ENCODE data around the gene DUSP19. TPM values are rescaled to one million over a fixed set of nuclear protein-coding genes. Genes with fewer than 3 reads are reported as not detected.

Gene DUSP19
- total and polyA plus RNA-seq, 3 experiments from 2014 or later: 0.76 to 3.6 (median 3.5) TPM

DNA sequence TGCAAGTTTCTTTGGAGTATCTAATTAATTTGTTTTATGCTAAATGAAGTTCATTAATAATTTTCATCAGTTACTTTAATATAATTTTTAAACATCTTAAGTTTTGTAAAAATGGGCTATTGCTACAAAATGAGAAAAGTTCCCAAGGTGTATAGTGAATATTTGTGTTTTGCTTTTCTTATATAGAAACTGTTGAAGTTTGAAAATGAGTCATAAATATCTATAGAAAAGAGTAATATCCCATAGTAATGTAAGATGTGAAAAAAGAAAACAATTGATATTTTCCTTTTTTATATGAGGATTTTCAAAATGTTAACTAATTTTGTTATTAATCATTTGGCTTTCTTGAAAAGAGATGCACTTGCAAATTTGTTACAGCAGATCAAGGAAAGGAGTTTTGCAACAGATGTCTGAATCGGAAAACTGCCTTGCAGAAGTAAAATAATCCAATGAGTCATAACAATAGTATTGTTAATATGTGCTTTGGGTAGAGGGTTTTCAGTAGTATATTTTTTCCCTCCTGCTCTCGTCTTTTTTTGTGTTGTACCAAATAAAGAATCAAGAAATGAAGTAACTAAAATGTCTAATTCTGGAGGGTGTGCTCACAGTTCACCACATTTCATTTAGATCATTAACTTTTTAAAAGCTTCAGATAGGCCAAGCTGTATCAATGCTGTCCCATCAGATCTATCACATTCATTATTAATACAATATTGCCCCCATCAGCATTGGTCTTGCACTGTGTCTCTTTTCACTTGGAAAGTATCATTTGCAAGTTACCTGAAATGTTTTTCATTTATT lies 15.5 kb downstream of the DUSP19 start:
- CTCF ChIA-PET: interaction anchor here (1.0 to 1.3 kb wide), 2 partner anchors 9 to 427 kb away, joined by 3 read pairs; no protein-coding TSS in a partner anchor

DNA sequence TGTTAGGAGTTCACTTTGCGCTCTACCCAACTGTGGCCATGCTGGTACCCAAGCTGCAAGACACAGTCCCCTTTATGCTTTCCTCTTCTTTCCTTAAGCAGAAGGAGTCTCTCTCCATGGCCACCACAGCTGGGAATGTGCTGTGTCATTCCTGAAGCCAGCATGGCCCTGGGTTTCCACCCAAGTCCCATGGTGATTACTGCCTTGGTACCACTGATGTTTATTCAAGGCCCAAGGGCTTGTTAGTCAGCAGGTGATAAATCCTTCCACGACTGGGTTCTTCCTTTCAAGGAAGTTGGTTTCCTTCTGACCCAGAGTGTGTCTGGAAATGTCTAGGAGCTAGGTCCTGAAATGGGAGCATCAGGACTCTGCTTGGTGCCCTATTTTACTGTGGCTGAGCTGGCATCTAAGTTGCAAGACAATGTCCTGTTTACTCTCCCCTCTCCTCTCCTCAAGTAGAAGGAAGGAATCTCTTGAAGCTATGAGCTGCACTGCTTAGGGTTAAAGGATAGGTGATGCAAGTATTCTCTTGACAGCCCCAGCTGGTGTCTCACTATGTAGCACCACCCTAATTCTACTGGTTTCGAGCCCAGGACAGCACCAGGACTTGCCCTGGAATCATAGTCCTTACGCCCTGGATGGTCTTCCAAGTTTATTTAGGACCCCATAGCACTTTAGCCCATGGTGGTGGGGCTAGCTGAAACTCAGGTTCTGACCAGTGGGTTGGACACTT lies 27.0 kb downstream of the DUSP19 start:
- Mint-ChIP-seq H3K4me1 (no peaks in the 10 kb centered on the region), H3K27me3 (peaks cover 10 to 25% of the 10 kb centered on the region in 2 donors), H3K27ac (no peak overlapping the region), H3K4me3 (no peak overlapping the region), H3K36me3 (peaks cover 0 to 2% (median 0%) of the 10 kb centered on the region in 3 donors), H3K9me3 (no peaks in the 10 kb centered on the region)
- DNase-seq: no peak
- Histone ChIP-seq H3K27me3 (ENCODE audit: insufficient read depth, low read length, poor library complexity, severe bottlenecking) (no peaks in the 10 kb centered on the region), H3K27ac (ENCODE audit: low read depth, low read length) (no peak overlapping the region), H3K9me3 (ENCODE audit: low read length) (no peaks in the 10 kb centered on the region), H3K4me3 (ENCODE audit: low read length) (no peak overlapping the region), H3K4me1 (ENCODE audit: insufficient read depth, low read length) (no peaks in the 10 kb centered on the region), H3K36me3 (ENCODE audit: insufficient read depth, low read length) (no peaks in the 10 kb centered on the region)
- ChIA-PET POLR2A (no interaction called here), CTCF (no interaction called here)

More for the DNA sequence above, 15.5 kb downstream of the DUSP19 start:
- Mint-ChIP-seq H3K27me3 (no peaks in the 10 kb centered on the region), H3K4me1 (no peaks in the 10 kb centered on the region), H3K9me3 (no peaks in the 10 kb centered on the region), H3K27ac (no peak overlapping the region), H3K36me3 (peaks cover 0 to 2% (median 0%) of the 10 kb centered on the region in 3 donors), H3K4me3 (no peak overlapping the region)
- Histone ChIP-seq H3K36me3 (ENCODE audit: insufficient read depth, low read length) (no peaks in the 10 kb centered on the region), H3K4me1 (ENCODE audit: insufficient read depth, low read length) (no peaks in the 10 kb centered on the region), H3K9me3 (ENCODE audit: low read length) (no peaks in the 10 kb centered on the region), H3K27ac (ENCODE audit: low read depth, low read length) (no peak overlapping the region), H3K4me3 (ENCODE audit: low read length) (no peak overlapping the region), H3K27me3 (ENCODE audit: insufficient read depth, low read length, poor library complexity, severe bottlenecking) (no peaks in the 10 kb centered on the region)
- POLR2A ChIA-PET: no interaction called here
- no peak for DNase-seq

GRCh38 chr2:183112577-183112976 lies 34.0 kb downstream of the DUSP19 start:
- H3K27ac Mint-ChIP-seq: no peak overlapping the region
- H3K9me3 Mint-ChIP-seq: no peaks in the 10 kb centered on the region
- Histone ChIP-seq H3K4me1 (ENCODE audit: insufficient read depth, low read length) (no peaks in the 10 kb centered on the region), H3K36me3 (ENCODE audit: insufficient read depth, low read length) (no peaks in the 10 kb centered on the region), H3K9me3 (ENCODE audit: low read length) (no peaks in the 10 kb centered on the region), H3K27ac (ENCODE audit: low read depth, low read length) (no peak overlapping the region), H3K27me3 (ENCODE audit: insufficient read depth, low read length, poor library complexity, severe bottlenecking) (no peaks in the 10 kb centered on the region), H3K4me3 (ENCODE audit: low read length) (no peak overlapping the region)
- H3K4me1 Mint-ChIP-seq: no peaks in the 10 kb centered on the region
- POLR2A ChIA-PET: no interaction called here
- no peaks in the 10 kb centered on the region for H3K36me3 Mint-ChIP-seq
- peaks cover 4 to 37% of the 10 kb centered on the region in 2 donors for H3K27me3 Mint-ChIP-seq
- CTCF ChIA-PET: no interaction called here
- DNase-seq: no peak
- H3K4me3 Mint-ChIP-seq: no peak overlapping the region

- Mint-ChIP-seq H3K9me3 (no peaks in the 10 kb centered on the region), H3K36me3 (no peaks in the 10 kb centered on the region), H3K27ac (no peak overlapping the region), H3K27me3 (peaks cover 6 to 42% of the 10 kb centered on the region in 2 donors), H3K4me1 (no peaks in the 10 kb centered on the region), H3K4me3 (no peak overlapping the region)
- DNase-seq: no peak
- ChIA-PET POLR2A (no interaction called here), CTCF (no interaction called here)
- Histone ChIP-seq H3K9me3 (ENCODE audit: low read length) (no peaks in the 10 kb centered on the region), H3K36me3 (ENCODE audit: insufficient read depth, low read length) (no peaks in the 10 kb centered on the region), H3K4me3 (ENCODE audit: low read length) (no peak overlapping the region), H3K4me1 (ENCODE audit: insufficient read depth, low read length) (no peaks in the 10 kb centered on the region), H3K27me3 (ENCODE audit: insufficient read depth, low read length, poor library complexity, severe bottlenecking) (no peaks in the 10 kb centered on the region), H3K27ac (ENCODE audit: low read depth, low read length) (no peak overlapping the region)
Observed at GRCh38 chr2:183113630-183114029, 35.1 kb downstream of the DUSP19 start.

- peaks cover 0 to 2% (median 0%) of the 10 kb centered on the region in 3 donors for H3K36me3 Mint-ChIP-seq
- H3K4me1 ChIP-seq (ENCODE audit: insufficient read depth, low read length): no peaks in the 10 kb centered on the region
- no peaks in the 10 kb centered on the region for H3K27me3 ChIP-seq (ENCODE audit: insufficient read depth, low read length, poor library complexity, severe bottlenecking)
- no peaks in the 10 kb centered on the region for H3K4me1 Mint-ChIP-seq
- H3K27ac ChIP-seq (ENCODE audit: low read depth, low read length): no peak overlapping the region
- no peaks in the 10 kb centered on the region for H3K9me3 ChIP-seq (ENCODE audit: low read length)
- DNase-seq: no peak
- no peak overlapping the region for H3K4me3 Mint-ChIP-seq
- peaks cover 11 to 45% of the 10 kb centered on the region in 2 donors for H3K27me3 Mint-ChIP-seq
- H3K36me3 ChIP-seq (ENCODE audit: insufficient read depth, low read length): no peaks in the 10 kb centered on the region
- H3K9me3 Mint-ChIP-seq: no peaks in the 10 kb centered on the region
- no peak overlapping the region for H3K27ac Mint-ChIP-seq
- no peak overlapping the region for H3K4me3 ChIP-seq (ENCODE audit: low read length)
- ChIA-PET POLR2A (no interaction called here), CTCF (no interaction called here)
Observed at GRCh38 chr2:183117226-183117625, 38.7 kb downstream of the DUSP19 start.

DNA sequence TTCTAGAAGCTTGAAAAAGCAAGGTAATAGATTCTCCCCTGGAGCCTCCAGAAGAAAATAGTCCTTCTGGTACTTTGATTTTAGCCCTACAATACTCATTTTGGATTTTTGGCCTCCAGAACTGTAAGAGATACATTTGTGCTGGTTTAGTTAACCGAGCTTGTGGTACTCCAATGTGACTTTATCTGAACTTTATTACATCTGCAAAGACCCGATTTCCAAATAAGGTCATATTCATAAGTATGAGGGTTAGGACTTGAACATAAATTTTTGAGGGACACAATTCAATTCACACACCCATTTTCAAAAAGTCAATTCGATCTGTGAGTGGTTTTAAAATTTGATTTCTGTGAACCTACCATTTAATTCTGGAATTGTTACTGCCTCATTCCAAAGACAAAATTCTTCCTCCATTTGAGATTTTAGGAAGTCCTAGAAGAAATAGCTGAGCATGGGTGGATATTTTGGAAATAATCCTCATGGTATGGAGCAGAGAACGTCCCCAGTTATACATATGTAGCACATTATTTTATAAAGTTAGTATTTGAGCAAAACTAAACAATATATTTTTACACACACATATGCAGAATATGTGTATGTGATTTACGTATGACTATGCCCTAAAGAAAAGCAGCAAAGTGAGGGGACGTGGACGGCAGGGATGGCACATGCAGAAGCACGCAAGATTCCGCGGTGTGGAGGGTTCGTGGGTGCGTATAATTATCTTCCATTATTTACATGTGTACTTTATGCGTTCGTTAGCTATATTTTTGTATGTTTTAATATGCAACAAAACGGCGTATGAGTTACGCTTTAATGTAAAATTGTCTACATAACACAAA lies 44.8 kb downstream of the DUSP19 start:
- peaks cover under 1% of the 10 kb centered on the region for H3K36me3 ChIP-seq (ENCODE audit: insufficient read depth, low read length)
- no peak for DNase-seq
- peak overlapping the region; percentile 84 for H3K27ac ChIP-seq (ENCODE audit: low read depth, low read length)
- H3K9me3 Mint-ChIP-seq: no peaks in the 10 kb centered on the region
- H3K4me1 Mint-ChIP-seq: peaks cover 31 to 37% (median 31%) of the 10 kb centered on the region in 3 donors
- peaks cover 8 to 31% of the 10 kb centered on the region in 2 donors for H3K27me3 Mint-ChIP-seq
- CTCF ChIA-PET: no interaction called here
- peak overlapping the region; percentile 95 to 98 (median 98) for H3K4me3 Mint-ChIP-seq
- H3K27ac Mint-ChIP-seq: peak overlapping the region; percentile 91 to 98 (median 98)
- H3K27me3 ChIP-seq (ENCODE audit: insufficient read depth, low read length, poor library complexity, severe bottlenecking): no peaks in the 10 kb centered on the region
- peaks cover 0 to 17% (median 2%) of the 10 kb centered on the region in 3 donors for H3K36me3 Mint-ChIP-seq
- POLR2A ChIA-PET: interaction anchor here (0.6 kb wide), 1 partner anchor 1814 kb away, joined by 3 read pairs; no protein-coding TSS in a partner anchor
- H3K4me1 ChIP-seq (ENCODE audit: insufficient read depth, low read length): peaks cover 19% of the 10 kb centered on the region
- H3K4me3 ChIP-seq (ENCODE audit: low read length): peak overlapping the region; percentile 100
- H3K9me3 ChIP-seq (ENCODE audit: low read length): no peaks in the 10 kb centered on the region

- Mint-ChIP-seq H3K9me3 (no peaks in the 10 kb centered on the region), H3K36me3 (peaks cover 0 to 20% (median 4%) of the 10 kb centered on the region in 3 donors), H3K27me3 (peaks cover 7 to 26% of the 10 kb centered on the region in 2 donors), H3K27ac (peak overlapping the region; percentile 91 to 98 (median 98)), H3K4me1 (peaks cover 31 to 39% (median 33%) of the 10 kb centered on the region in 3 donors), H3K4me3 (peak overlapping the region; percentile 95 to 98 (median 98))
- peaks cover 6% of the 10 kb centered on the region for H3K36me3 ChIP-seq (ENCODE audit: insufficient read depth, low read length)
- ChIA-PET POLR2A (interaction anchor here (0.6 kb wide), 1 partner anchor 1815 kb away, joined by 3 read pairs; no protein-coding TSS in a partner anchor), CTCF (no interaction called here)
- H3K4me1 ChIP-seq (ENCODE audit: insufficient read depth, low read length): peaks cover 19% of the 10 kb centered on the region
- no peak for DNase-seq
- no peaks in the 10 kb centered on the region for H3K27me3 ChIP-seq (ENCODE audit: insufficient read depth, low read length, poor library complexity, severe bottlenecking)
- H3K4me3 ChIP-seq (ENCODE audit: low read length): peak overlapping the region; percentile 100
- H3K9me3 ChIP-seq (ENCODE audit: low read length): no peaks in the 10 kb centered on the region
- peak overlapping the region; percentile 84 for H3K27ac ChIP-seq (ENCODE audit: low read depth, low read length)
Observed at GRCh38 chr2:183123959-183124221, 45.3 kb downstream of the DUSP19 start.
